OCI-M1 (cell line): ENCODE measurements around the gene GTPBP1.

Experiments used
- DNase-seq: peaks from one replicate; lab custom pipeline; 2025; lab: John Stamatoyannopoulos, UW

The GTPBP1 gene

DNA sequence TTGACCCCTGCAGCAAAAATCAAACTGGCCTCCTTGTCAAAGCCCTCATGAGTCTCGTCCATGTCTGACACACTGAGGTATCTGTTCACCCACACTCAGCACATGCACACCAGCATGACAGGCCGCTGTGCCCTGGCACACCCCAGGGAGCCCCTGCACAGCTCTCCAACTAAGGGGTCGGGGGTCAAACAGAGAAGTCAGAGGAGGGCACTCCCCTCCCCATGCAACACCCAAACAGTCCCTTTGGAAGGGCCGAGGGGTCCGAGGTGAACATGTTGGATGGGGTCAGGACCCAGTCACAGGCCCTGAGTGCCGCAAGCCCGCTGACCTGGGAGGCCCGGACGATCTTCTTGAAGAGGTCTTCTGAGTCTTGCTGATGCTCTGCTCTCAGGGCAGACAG, 35.4 kb downstream of the GTPBP1 start:
- DNase-seq, result no peak

DNA sequence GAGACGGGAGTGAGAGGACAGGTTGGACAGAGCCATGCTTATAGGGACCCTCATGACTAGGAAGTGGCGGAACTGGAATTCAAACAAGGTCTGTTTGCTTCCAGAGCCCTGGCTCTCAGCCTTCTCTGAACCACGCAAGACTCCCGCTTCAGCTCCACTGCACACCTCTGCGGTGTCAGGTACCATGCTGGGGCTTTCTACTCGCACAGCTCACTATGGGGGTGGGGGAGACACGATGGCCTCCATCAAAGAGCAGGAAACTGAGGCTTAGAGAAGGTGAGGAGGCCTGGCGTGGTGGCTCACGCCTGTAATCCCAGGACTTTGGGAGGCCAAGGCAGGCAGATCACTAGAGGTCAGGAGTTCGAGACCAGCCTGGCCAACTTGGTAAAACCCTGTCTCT, 35.8 kb downstream of the GTPBP1 start:
- DNase-seq, result no peak

DNA sequence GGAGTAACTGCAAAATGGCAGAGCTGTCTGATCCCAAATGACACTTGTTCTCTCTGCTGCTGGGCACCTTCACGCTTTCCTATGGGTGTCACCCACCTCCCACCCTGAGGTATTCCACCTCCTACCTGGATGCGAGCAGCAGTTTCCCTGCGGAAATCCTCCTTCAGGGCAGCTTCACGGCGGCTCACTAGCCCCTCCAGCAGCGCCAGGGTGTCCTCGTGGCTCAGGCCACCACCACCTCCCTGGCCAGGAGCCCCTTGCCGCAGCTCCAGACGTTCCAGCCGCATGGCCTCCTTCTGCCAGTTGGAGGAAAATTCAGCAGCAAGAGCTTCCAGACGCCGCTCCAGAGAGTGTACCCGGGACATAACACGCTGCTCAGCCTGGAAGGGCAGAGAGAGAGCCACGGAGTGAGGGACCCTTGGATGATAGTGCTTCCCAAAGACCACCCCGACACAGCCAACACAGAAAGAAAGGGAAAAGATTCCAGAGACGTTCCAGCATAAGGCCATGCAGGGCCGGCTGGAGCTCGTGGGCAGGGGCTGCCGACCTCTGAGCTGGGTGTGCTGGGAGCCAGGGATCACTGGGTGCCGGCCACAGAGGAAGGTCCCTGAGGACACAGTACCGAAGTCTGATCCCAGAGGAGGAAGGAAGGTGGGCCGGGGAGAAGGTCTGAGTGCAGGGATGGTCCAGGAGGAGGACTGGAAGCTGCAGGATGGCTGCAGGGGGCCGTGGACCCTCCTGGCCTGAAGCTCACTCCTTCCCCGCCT, 36.6 kb downstream of the GTPBP1 start:
- DNase-seq, result no peak

DNA sequence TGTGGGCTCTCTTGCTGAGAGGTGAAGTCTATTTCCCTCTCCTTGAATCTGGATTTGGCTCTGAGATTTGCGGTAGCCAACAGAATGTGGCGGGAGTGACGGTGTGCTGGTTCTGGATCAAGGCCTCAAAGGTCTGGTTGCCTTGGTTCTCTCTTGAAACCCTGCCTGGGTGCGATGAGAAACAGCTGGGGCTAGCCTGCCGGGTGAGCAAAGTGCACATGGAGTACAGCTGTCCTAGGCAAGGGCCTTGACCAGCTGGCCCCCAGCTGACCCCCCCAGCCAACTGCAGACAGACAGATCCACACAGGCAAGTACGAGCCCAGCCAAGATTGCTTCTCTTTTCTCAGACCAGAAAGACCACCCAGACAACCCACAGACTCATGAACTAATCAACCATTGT, 39.2 kb downstream of the GTPBP1 start:
- no peak for DNase-seq

DNA sequence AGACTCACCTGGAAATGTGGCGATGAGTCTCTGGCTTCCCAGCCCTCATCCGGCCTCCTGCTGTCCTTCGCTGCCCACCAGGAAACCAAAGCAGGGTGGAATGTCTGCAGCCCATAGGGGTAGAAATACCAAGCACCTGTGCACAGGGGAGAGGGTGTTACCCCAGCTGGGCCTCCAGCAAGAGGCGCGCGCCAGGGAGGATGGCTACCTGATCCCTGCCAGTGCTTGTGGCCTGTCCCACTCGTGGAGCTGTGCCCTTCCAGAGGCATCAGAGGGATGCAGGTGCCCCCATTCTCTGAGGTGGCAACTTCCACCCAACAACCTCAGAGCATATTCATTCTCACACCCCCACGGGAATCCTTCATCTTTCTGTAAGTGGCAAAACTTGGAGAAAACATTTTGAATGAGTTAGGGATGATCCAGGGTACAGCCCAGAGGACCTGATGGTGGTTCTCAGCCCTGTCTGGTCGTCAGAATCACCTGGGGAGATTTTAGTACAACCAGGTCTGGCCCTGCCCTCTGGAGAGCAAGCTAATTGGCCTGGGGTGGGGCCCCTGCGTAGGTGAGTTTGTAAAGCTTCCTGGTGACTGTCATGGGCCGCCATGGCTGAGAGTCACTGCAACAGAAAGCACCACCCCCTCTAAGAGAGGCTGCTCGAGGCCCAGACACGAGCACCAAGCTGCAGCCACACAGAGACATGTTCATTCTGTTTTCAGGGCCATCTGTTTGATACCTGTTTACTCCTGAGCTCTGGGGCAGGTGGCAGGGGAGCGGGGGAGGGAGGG, 40.1 kb downstream of the GTPBP1 start:
- DNase-seq, result no peak

DNA sequence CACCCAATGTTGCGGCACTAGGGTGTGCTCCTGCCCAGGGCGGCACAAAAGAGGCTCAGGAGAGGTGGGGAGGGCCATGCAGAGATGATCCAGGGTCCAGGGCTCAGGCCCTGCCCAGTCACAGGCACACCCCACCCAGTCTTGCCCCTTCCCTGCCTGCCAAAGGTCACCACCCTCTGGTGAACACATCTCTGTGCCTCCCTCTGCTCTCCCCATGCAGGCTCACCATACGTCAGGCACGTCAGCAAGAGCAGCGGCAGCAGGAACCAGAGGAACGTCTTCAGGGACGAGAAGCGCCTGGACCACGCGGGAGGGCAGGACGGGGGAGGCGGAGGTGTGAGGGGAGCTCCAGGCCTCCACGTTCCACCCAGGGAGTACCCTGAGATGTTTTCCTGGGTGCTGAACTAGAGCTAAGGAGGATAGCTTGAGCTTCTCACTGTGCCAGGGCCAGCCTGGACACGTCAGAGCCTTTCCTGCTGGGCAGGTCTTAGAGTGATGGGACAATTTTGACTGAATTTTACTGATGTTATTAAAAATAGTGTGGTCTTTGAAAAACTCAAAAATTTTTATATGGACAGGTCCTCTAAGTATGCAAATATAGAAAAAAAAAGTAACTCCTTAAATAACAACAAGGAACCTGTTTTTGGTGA, 42.9 kb downstream of the GTPBP1 start:
- no peak for DNase-seq

DNA sequence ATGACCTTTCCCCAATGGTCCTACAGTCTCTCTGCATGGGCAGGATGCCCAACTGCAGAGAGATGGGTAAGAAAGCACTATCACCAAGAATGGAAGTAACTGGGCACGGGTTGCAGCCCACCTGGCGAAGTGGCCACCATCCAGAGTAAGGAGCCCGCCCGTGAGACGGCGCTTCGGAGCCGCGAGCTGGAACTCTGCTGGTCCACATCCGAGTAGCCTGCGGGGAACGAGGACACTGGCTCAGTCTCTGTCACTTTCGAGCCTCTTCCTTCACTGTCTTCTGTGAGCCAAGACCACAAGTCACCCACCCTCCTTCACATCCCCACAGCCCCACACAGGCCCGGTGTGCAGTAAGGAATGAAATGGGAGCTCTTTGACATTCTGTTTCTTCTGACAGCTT, 44.4 kb downstream of the GTPBP1 start:
- no peak for DNase-seq

DNA sequence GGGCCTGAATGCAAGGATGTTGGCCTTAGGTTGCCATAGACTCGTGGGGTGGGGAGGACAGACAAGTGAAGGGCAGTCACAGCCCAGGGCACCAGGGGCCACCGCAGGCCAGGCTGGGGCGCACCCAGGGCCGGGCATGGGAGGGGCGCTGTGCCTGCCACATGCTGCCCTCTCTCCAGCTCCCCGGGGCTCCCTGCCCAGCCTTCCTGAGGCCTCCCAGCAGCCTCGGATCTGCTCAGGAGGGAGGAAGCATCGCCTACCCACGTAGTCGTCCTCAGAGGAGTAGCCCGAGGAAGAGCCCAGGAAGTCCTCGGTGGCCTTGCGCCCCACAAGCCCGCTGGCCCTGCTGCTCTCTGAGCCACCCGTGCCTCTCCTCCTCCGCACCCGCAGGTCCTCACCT, 44.9 kb downstream of the GTPBP1 start:
- DNase-seq, result no peak

DNA sequence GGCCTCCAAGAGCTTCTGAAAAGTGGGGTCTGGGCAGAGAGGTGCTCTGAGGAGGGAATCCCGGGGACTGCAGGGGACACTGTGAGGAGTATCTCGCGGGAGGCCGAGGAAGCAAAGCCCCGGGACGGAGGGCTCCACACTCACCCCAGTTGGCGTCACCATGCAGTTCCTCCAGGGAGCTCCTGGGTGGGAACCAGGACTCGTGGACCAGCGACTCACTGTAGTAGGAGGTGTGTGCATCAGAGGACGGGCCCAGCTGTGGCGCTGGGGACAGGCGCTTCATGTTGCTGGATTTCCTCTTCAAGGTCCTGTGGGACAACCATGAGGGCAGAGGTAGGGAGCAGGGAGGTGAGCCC, 45.3 kb downstream of the GTPBP1 start:
- DNase-seq, result no peak

DNA sequence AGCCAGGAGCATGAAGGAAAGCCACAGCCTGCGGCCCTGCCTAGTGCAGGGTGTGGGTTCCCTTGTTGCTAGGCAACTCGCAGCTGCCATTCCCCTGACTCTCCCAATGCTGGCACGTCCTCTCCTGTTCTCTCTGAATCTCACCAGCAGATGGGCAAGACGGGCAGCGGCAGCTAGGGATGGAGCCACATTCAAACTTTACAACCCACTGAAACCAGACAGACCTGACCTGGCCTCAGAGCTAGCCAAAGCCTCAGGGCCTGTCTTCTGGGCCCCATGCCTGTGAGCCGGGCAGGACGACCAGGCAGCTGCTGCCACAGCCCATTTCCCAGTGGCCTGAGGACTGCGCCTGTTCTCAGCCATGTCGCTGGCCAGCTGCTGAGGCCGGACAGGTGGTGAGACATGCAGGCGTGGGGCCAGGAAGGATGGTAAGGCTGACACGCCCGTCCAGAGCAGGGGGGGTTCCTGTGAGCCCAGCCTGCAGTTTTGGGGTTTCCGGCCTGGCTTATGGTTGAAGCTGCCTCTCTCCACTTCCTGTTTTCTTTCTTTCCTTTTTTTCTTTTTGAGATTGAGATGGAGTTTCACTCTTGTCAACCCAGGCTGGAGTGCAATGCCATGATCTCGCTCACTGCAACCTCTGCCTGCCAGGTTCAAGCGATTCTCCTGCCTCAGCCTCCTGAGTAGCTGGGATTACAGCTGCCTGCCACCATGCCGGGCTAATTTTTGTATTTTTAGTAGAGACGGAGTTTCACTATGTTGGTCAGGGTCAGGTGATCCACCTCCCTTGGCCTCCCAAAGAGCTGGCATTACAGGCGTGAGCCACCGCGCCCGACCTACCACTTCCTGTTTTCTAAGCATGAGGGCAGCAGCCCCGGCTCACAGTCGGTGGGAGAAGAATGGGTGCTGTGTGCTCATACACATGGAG, 45.9 kb downstream of the GTPBP1 start:
- DNase-seq, result no peak

DNA sequence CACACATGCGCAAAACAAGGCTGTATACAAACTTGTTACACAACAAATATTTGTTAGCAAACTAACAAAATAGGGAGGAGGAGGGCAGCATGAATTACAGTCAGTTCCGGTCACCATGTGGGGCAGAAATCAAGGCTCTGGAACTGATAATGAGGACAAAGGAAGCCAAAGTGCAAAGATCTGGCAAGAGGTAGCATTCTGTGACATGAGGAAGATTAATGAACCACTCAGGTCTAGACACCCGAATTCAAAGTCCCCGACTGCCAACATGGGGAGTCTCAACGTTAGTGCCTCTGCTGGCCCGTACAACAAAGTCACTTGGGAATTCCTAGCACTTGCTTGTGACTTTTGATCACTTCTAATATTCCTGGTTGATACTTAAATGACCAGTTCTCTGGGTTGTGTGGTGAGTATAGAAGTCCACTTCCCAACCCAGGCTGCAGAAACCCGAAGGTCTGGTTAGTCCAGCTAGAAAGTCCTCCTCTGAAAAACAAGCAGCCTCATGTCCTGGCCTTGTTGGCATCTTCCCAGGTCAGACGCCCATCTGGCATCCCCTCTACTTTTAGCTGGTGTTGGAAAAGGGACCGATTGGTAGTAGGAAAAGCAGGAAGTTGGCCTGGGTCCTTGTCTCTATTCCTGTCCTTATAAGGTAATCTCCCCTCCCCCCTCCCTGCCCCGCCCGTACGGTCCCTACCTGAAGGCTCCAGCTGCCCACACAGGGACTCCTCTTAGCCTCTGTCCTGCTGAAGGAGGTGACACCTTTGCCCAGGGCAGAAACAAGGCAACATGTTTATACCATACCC, 48.4 kb downstream of the GTPBP1 start:
- DNase-seq, result no peak

DNA sequence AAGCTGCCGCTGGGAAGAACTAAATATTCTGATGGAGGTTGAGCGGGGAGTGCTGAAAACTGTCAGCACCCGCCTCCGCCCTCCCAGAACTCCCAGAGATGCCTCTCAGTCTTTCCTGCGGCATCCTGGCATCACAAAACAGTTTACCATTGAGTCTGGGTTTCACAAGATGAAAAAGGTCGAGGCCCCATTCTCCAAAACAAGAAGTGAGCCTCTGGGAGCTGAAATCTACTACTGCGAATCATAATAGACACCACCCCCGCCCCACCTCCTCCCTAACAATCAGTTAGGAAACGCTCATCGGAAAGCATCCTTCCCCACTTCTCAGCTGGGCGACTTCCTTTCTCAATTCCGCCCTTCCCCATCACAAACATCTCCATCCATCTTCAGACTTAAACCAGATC, 49.0 kb downstream of the GTPBP1 start:
- DNase-seq, result peak; percentile 41

DNA sequence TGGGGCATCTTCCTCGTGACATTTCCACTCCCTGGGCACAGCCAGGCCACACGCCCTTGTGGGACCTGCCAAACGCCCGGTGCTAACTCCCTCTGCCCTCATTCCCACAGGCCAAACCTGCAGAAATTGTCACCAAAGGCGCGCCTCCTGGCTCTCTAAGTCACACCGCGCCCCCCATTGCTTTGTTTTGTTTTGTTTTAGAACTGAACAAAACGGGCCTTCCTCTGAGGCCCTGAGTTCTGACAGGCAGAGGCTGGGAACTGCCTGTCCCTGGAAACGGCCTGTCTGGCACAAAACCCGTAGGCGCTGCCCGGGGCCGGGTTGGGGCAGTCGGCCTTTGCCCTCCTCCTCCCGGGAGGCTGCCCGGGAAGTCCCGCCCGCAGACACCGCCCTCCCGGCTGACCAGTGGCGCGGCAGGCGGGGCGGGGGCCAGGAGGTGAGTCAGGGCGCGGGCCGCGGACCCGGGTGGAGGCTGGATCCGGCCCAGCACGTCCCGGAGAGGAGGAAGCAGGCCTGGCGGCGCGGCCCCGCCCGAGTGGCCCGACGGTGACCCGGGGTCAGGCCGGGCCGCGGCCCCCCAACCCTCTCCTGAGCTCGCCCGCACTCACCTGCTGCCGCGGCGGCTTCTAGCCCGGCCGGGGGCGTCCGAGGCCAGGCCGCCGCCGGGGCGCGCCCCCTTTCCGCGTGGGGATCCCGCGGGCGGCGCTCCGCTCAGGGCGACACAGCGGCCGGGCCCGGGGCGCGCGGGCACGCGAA, 49.6 kb downstream of the GTPBP1 start:
- peak; percentile 78 for DNase-seq

DNA sequence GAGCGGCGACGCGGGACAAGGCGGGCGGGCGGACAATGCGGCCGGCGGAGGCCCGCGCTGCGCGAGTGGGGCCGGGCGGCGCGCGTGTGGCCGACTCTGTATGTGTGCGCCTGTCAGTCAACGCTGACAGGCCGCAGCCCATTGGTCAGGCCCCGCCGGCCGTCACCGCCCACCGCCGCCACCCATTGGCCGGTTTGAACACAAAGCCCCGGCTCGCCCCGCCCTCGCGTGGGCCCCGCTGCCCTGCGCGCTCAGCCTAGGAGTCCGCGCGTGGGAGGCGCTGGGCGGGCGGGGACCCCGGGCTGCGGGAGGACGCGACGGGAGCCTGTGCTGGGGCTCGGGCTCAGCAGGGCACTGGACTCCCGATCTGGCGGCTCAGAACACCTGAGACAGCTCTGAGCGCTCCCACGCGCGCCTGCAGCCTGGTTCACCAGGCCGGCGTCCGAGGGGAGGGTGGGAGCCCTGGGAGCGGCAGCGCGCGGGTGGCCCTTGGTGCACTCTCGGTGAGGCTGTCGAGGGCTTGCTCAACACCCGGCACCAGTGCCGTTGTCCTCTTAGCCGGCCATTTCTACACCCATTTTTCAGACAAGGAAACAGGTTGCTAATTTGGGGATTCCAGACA, 50.3 kb downstream of the GTPBP1 start, which contains the start of gene SUN2:
Gene SUN2 (minus strand): TSS at position 88 of the 622 bp plus-strand sequence. CDS start 3,370 bp downstream, outside the sequence.
- DNase-seq, result peak; percentile 91

DNA sequence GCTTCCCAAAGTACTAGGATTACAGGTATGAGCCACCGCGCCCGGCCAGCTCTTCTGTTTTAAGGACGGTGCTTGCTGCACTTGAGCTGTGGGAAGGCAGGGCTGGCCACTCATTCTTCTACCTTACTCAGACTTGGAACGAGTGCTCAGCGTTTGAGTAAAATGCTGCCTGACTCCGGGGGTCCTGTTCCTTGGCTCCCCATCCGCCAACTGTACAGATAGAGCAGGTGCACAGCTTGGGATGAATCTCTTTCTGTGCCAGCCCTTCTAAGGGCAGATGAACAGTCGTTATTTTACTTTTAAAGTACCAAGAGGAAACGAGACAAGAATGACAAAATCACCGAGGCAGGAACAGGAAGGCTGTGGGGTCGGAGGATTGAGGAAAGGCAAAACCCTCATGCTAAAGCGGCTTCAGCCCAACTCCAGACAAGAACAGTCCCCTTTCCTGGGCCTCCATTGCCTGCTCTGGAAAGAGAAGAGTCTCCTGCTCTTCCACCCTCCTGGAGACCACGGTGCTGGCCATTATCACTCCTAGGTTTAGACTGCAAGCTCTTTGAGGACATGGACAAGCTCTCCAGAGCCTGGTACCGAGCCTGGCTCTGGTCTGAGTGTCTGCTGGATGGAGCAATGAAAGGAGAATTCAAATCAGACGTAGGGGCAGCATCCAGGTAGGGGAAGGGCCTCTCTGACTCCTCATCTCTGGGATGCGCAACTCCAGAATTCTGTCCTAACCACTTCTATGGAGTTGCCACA, 51.1 kb downstream of the GTPBP1 start:
- no peak for DNase-seq

DNA sequence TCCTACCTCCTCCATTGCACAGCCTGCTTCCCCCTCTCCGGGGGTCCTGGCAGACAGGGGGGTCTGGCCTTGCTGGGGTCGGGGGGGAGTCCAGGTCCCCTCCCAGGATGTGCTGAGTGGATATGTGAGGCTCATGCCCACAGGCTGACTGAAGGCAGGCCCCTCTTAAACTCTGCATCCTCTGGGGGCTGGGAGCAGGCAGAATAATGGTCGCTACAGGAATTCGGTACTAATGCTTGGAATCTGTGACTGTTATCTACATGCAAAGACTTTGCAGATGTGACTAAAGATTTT, 51.7 kb downstream of the GTPBP1 start:
- no peak for DNase-seq

DNA sequence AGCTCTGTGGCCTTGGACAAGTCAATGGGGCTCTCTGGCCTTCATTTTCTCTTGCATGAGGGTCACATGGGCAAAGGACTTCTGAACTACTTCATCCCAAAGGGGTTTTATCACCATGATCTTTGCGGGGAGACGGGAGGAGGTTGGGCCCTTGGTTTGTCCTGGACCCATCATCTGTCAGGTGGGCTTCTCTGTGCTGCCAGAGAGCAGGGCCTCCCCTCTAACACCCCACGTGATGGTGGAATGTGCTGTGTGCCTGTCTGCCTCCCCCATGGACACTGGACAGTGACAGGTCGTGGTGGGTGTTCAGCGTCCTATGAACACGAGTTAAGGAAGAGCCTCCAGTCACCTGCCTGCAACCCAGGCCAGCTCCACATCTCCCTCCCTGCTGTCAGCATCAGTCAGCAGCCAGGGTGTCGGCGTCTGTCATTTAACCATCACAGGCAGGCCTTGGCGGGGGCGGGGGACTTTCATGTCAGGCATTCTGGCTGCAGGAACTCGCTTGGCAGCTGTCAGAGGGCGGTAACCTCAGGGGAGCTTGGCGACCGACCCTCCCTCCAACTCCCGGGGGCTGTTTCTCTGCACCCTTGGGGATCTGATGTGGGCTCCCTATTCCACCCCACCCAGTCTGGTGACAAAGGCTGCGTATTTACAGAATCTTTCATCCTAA, 52.7 kb downstream of the GTPBP1 start:
- no peak for DNase-seq

DNA sequence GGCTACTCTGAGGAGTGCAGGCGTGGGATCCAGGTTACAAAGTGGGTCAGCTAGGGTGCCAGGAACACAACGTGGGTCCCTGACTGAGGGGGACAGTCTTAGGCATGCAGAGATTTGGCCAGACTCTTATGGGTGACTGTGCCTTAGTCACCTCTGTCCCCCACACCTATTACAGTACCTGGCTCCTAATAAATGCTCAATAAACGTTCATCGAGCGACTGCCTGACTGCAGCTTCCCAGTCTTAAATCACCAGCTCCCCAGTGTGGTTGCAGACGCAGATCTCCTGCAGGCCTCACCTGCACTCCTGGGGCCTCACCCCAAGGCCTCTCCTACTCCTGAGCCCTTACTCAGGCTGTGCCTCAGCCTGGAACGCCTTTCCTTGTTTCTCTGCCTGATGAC, 53.3 kb downstream of the GTPBP1 start:
- no peak for DNase-seq
